T47D (cell line): ENCODE data around the gene PLCXD1.
"Not testable (repeated sequence)": the region's sequence is repeated elsewhere in the genome, so short reads cannot be mapped to it uniquely, and the experiment has no call there.

ENCODE experiments used
- DNase-seq, 2 experiments: peaks; one replicate each; pipeline versions ENCODE4 v3.0.0 to v3.0.0-alpha.2; 2011 to 2012; ENCODE audit warnings: low read depth in 1 of 2, low spot score in 1 of 2
- JUND ChIP-seq: IDR thresholded peaks from 2 replicates; pipeline ENCODE4 v1.6.1; 2012; ENCODE audit warnings: low read depth
- in situ Hi-C: cut with HindIII; loops from 2 replicates; pipeline ENCODE4 v1.10.0; 2016; ENCODE audit warnings: low sequenced_read_pairs, low pct_unique_long_range_greater_than_20kb

PLCXD1 gene

DNA sequence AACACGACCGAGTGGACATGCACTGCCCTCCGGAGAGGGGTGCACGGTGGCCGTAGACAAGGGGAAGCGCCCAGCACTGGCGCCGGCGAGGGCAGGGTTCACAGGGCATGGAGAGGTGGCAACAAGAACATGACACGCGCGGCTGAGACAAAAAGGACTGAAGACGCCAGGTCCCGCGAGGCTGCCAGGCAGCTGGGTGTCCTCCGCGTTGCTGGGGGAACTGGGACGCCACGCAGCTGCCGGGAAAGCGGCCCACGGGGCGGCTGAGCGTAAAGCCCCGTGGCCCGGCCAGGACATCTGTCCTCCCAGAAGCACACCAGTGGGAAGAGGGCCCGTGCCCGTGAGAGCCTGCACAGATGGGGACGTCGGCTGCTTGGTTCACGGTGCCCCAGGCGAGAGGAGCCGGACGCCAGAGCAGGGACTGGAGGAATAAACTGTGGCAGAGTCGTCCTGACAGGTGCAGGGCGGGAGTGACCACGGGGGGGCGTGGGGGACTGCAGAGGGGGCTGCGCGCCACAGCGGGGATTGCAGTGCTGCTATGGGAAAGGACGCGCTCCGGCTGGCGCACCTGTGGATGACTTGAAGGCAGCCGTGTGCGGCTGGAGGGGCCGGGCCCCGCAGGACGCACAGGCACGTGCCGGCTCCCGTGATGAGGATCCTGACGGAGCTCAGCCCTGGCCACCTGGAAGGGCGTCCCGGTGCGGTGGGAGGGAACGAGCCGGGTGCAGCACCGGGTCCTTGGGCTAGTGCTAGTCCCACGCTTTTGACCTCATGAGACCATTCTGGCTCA is 69.5 kb downstream of the PLCXD1 start:
- no peak for DNase-seq
- no peak for TF ChIP-seq JUND
- in situ Hi-C loops = no loop called here

DNA sequence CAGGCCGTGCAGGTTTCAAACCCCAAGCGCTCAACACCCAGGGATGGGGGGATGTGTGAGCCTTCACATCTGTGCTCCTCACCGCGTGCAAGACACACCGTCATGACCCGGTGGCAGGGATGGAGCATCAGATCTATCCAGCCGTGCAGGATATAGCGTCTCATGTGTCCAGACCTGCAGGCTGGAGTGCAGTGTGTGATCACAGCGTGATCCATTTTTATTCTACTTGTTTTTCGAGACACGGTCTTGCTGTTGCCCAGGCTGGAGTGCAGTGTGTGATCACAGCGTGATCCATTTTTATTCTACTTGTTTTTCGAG is 70.1 kb downstream of the PLCXD1 start:
- in situ Hi-C loops, DNase-seq: not testable (repeated sequence)

DNA sequence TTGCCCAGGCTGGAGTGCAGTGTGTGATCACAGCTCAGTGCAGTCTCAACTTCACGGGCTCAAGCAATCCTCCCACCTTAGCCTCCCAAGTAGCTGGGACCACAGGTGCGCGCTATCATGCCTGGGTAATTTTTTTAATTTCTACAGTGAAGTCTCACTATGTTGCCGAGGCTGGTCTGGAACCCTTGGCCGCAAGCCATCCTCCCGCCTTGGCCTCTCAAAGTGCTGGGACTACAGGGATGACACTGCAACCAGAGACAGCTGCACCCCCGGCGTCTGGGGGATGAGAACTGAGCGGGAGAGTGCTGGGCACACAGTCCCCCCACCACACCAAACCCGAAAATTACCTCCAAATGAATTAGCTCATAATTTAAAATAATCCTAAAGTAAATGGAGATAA is 70.6 kb downstream of the PLCXD1 start:
- in situ Hi-C loops = no loop called here
- TF ChIP-seq JUND = no peak
- DNase-seq = no peak

DNA sequence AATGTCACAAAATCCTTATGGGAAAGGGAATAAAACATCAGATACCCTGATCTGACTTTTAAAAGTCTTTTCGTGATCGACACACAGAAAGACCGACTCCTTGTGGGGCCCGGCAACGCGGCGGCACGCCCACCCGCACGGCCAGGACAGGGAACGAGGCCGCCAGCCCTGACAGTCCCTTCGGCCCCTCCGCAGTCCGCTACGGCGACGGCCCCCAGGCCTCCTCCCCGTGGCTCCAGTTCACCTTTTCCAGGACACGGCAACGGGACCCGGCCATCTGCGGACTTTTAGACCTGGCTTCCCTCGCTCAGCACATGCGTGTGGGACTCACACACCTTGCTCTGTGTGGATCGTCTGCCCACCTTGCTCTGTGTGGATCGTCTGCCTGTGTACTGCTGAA is 71.0 kb downstream of the PLCXD1 start:
- in situ Hi-C loops = no loop called here
- no peak for DNase-seq
- no peak for TF ChIP-seq JUND

DNA sequence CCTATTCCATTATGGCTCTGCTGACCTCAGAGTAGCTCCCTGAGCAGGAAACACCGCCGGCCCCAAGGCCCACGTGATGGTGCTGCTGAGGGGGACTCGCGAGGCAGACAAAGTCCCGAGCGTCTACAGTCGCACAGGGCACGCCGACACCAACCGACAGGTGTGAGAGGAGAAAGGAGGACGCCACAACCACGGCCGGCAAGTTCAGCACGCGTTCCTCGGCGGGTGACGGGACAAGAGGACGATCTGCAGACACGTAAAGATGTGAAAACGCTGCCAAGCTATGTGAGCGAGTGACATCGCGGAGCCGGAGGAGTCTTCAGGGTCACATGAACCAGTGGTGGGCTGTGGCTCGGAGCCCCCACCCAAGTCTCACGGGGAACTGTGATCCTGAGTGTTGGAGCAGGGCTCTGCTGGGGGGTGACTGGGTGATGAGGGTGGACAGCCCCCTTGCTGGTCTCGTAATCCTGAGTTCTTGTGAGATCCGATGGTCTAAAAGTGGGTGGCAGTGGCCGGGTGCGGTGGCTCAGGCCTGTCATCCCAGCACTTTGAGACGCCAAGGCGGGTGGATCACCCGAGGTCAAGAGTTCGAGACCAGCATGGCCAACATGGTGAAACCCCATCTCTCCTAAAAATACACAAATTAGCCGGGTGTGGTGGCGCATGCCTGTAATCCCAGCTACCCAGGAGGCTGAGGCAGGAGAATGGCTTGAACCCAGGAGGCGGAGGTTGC is 71.6 kb downstream of the PLCXD1 start:
- DNase-seq = no peak
- in situ Hi-C loops = no loop called here
- no peak for TF ChIP-seq JUND
